Spleen (tissue), 7 donors: ENCODE results near the gene PRUNE2.

Experiments used
- CTCF ChIP-seq, 11 experiments: fragments of 200-600 bp in 7 of 11; fragments of 450-650 bp in 4 of 11; sonication (generic) in 4 of 11; IDR thresholded peaks in 8 of 11; conservative IDR thresholded peaks in 3 of 11; 1 replicate in 7 of 11; 2 replicates in 4 of 11; pipeline versions ENCODE4 v1.4.0 to v1.8.0; 2016 to 2021; ENCODE audit warnings: antibody characterized with exemption in 11 of 11, inconsistent platforms in 4 of 11, mild to moderate bottlenecking in 1 of 11
- POLR2A ChIP-seq, 3 donors: fragments of 450-650 bp; IDR thresholded peaks; one replicate each; pipeline ENCODE4 v1.5.1; 2017; ENCODE audit warnings: antibody characterized with exemption in 3 of 3, mild to moderate bottlenecking in 1 of 3
- POLR2AphosphoS5 ChIP-seq, 3 donors: sonication (generic); formaldehyde crosslinking; IDR thresholded peaks; one replicate each; pipeline ENCODE4 v1.5.1; 2017; ENCODE audit warnings: antibody characterized with exemption in 3 of 3
- donor health status: DM: no; HTN: no; CAD: no; lungs with moderate emphysema.
- donor health status: DM: no; HTN: no; CAD: no.
- donor health status: DM: no; HTN: no; CAD: no.

GRCh38 chr9:76883341-76883855 lies 22.5 kb downstream of the PRUNE2 start:
- TF ChIP-seq CTCF (IDR thresholded peaks at IDR 0.05 in 8 of 11, conservative IDR thresholded peaks at IDR 0.05 in 3 of 11) (no peak), POLR2A (IDR thresholded peaks at IDR 0.05) (no peak), POLR2AphosphoS5 (IDR thresholded peaks at IDR 0.05) (no peak)
